Measurements from ENCODE around the gene DDX19B.

- TF ChIP-seq CEBPB (IDR thresholded peaks at IDR 0.05) (no peak), RAD21 (IDR thresholded peaks at IDR 0.05; ENCODE audit: low read depth) (no peak), YY1 (IDR thresholded peaks at IDR 0.05; ENCODE audit: low read depth) (no peak), EP300 (IDR thresholded peaks at IDR 0.05; ENCODE audit: borderline replicate concordance) (no peak)
Measured at GRCh38 chr16:70364399-70364798, 65.4 kb downstream of the DDX19B start.
